Measurements from ENCODE around the gene CYP4F22. TPM values are rescaled to one million over a fixed set of nuclear protein-coding genes. Genes with fewer than 3 reads are reported as not detected.

The CYP4F22 gene
- not detected in 2 replicates for total RNA-seq

DNA sequence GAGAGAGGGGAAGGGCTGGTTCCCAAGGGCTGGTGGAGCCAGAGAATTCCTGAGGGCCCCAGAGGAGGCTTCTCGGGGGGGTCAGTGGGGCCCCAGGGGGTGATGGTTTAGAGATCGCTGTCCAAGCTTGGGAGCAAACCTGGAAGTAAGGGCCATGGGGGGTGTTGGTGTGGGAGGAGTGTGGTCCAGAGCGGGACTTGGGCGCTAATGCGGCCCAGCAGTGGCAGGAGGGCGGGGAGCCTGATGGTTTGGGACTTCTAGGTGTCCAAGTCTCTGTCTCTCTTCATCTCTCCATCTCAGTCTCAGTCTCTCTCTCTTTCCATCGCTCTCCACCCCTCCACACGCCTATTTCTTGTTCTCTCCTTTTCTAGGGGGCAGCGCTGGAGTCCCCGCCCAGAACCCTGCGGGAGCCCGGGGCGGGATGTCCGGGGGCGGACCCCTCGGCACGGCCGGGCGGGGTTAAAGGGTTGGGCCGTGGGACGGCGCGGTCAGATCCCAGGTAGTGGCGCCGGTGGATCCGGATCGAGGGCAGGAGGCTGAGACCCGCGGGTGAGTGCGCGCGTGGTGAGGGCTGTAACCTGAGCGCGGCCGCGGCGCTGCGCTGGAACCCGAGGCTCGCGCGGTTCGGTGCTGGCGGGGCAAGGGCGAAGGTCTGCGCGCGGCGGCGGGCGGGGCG lies at the start of gene CYP4F22:
Gene CYP4F22, plus strand, starts transcription at position 491 of the 676 bp plus-strand sequence. CDS start 16,812 bp downstream, outside the sequence.

GRCh38 chr19:15464394-15465385 lies 43.6 kb upstream of the CYP4F22 start, which contains the start of gene RASAL3:
Gene RASAL3, minus strand, starts transcription at chr19:15464544. Its CDS starts 186 bp downstream, at chr19:15464358.

DNA sequence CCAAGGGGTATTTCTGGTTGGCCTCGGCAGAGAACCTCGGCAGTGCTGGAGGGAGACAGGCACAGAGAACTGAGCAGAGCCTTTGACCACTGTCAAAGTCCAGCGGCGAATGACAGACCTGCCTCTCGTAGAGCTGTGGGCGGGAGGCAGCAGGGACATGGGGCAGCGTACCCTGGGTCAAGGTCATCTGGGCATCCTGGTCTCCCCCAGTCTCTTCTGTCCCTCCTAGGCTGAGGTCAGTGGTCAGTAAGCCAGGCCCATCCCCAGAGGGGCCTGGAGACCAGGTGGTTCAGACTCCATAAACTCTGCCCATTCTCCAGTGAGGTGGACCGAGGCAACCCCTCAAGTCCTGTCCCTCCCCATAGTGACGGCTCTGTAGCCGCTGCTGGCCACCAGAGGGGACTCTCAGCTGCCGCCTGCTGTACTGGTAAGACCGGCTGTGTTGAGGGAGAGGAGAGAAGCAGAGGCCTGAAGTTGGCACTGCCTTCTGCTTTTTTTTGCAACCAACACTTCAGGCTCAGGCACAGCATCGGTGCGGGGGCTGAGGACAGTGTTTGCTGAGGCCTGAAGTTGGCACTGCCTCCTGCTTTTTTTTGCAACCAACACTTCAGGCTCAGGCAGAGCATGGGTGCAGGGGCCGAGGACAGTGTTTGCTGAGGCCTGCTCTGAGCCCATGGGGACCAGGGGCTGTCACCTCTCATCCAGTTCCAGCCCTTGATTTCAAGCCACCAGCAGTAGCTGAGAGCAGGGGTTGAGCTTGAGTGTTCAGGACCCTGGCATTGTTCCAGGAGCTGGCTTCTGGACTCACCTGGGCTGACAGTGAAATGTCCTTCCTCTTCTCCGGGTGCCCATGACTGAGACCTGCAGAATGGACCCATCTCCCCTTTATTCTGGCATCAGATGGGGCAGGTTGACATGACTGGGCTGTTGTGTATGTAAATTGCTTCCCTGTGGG lies 28.7 kb upstream of the CYP4F22 start, which contains the start of gene PGLYRP2:
Gene PGLYRP2, minus strand, starts transcription at position 111 of the 955 bp plus-strand sequence. CDS start 130 bp downstream, outside the sequence.

Other genes starting within 250 kb of the CYP4F22 start
- 17.6 and 19.2 TPM in 2 replicates for gene BRD4, start 176.0 kb upstream of the CYP4F22 start, total RNA-seq
- gene AKAP8, start 128.7 kb upstream of the CYP4F22 start, total RNA-seq: 13.5 and 20.3 TPM in 2 replicates
- gene AKAP8L, start 89.5 kb upstream of the CYP4F22 start, total RNA-seq: 71.9 and 76.0 TPM in 2 replicates
- gene WIZ, start 58.6 kb upstream of the CYP4F22 start, total RNA-seq: 6.2 and 8.5 TPM in 2 replicates
- 0.12 TPM in 1 of 2 replicates, not detected in the other for gene RASAL3, start 44.0 kb upstream of the CYP4F22 start, total RNA-seq
- gene PGLYRP2, start 29.0 kb upstream of the CYP4F22 start, total RNA-seq: not detected in 2 replicates
- under 0.01 TPM in 1 of 2 replicates, not detected in the other for gene CYP4F8, start 106.7 kb downstream of the CYP4F22 start, total RNA-seq
- not detected in 2 replicates for gene CYP4F3, start 132.4 kb downstream of the CYP4F22 start, total RNA-seq
- not detected in 2 replicates for gene CYP4F12, start 164.6 kb downstream of the CYP4F22 start, total RNA-seq
- not detected in 2 replicates for gene OR10H2, start 219.5 kb downstream of the CYP4F22 start, total RNA-seq
- not detected in 2 replicates for gene OR10H3, start 229.5 kb downstream of the CYP4F22 start, total RNA-seq

Data from uterine smooth muscle cell (primary cell).